GM12878 (cell line): ENCODE results near the gene KHK. TPM values are rescaled to one million over a fixed set of nuclear protein-coding genes. Genes with fewer than 3 reads are reported as not detected.

Experiments
- ATAC-seq: fragments of 200-7000 bp; cut with Tn5 transposase; 3 replicates; pipeline ENCODE4 v1.9.1; 2020; ENCODE audit warnings: mild to moderate bottlenecking, moderate library complexity
- BruUV-seq: library from RNA; stranded (reverse); fragments of 400-500 nt; replicated peaks from 2 replicates; lab custom pipeline; 2021; lab: Mats Ljungman, UMichigan
- CTCF ChIA-PET: fragments of 300-600 bp; sonication (Branson Sonifier 250); formaldehyde crosslinking; extraction: SDS; loops from one replicate; lab custom pipeline; 2021; ENCODE audit warnings: inconsistent platforms; lab: Yijun Ruan, JAX
- POLR2A ChIA-PET: fragments of 350-600 bp; formaldehyde crosslinking; extraction: SDS; loops from one replicate; lab custom pipeline; 2021; ENCODE audit warnings: inconsistent platforms; lab: Charles Lee
- RAD21 ChIA-PET: fragments of 300-600 bp; sonication (Branson Sonifier 250); formaldehyde crosslinking; loops from one replicate; lab custom pipeline; 2023; ENCODE audit warnings: antibody characterized with exemption; ENCODE audit not compliant: unreplicated experiment; lab: Charles Lee
- SMC1A ChIA-PET: fragments of 300-600 bp; sonication (Branson Sonifier 250); formaldehyde crosslinking; loops from one replicate; lab custom pipeline; 2023; ENCODE audit not compliant: unreplicated experiment, uncharacterized antibody; lab: Charles Lee
- DNase-seq: peaks from one replicate; pipeline ENCODE4 v3.0.0-alpha.2; 2011; ENCODE audit warnings: low read depth, low spot score
- FAIRE-seq: peaks from 3 replicates; lab custom pipeline; 2011; peaks lifted over from hg19 to GRCh38; lab: Jason Lieb, UNC
- H2AFZ ChIP-seq: 2 replicates; pipeline ENCODE4 v1.6.0; 2011; ENCODE audit warnings: low read depth, low read length, control low read depth; ENCODE audit not compliant: control insufficient read depth
- H3K27ac ChIP-seq: 2 replicates; pipeline ENCODE4 v1.5.1; 2011; ENCODE audit warnings: control low read depth; ENCODE audit not compliant: control insufficient read depth, insufficient read depth
- H3K27me3 ChIP-seq, 2 experiments: replicated peaks in 1 of 2; 2 replicates each; pipeline versions ENCODE4 v1.6.0 to v1.6.1; 2011; ENCODE audit warnings: low read length in 1 of 2; ENCODE audit not compliant: control insufficient read depth in 2 of 2, insufficient read depth in 2 of 2
- H3K36me3 ChIP-seq, 2 experiments: 2 replicates each; pipeline ENCODE4 v1.5.1; 2011; ENCODE audit warnings: low read length in 1 of 2; ENCODE audit not compliant: control insufficient read depth in 2 of 2, insufficient read depth in 2 of 2
- H3K4me1 ChIP-seq: 2 replicates; pipeline ENCODE4 v1.6.1; 2011; ENCODE audit warnings: mild to moderate bottlenecking, low read length, moderate library complexity, mixed read lengths; ENCODE audit not compliant: control insufficient read depth, insufficient read depth
- H3K4me2 ChIP-seq: 2 replicates; pipeline ENCODE4 v1.6.0; 2011; ENCODE audit warnings: control low read depth; ENCODE audit not compliant: control insufficient read depth, insufficient read depth
- H3K4me3 ChIP-seq: fragments of 200-600 bp; sonication (generic); 2 replicates; pipeline ENCODE4 v1.5.1; 2016
- H3K79me2 ChIP-seq: 2 replicates; pipeline ENCODE4 v1.6.0; 2011; ENCODE audit warnings: low read length; ENCODE audit not compliant: control insufficient read depth, insufficient read depth
- H3K9ac ChIP-seq: 2 replicates; pipeline ENCODE4 v1.8.0; 2011; ENCODE audit warnings: low read length, control low read depth, mixed read lengths; ENCODE audit not compliant: control insufficient read depth, insufficient read depth
- H3K9me3 ChIP-seq: replicated peaks from 3 replicates; pipeline ENCODE4 v1.5.1; 2011; ENCODE audit warnings: mild to moderate bottlenecking, low read length; ENCODE audit not compliant: control insufficient read depth, insufficient read depth
- H4K20me1 ChIP-seq: 2 replicates; pipeline ENCODE4 v1.6.0; 2011; ENCODE audit not compliant: control insufficient read depth, insufficient read depth
- CBX3 ChIP-seq: fragments of 200-600 bp; sonication (generic); IDR thresholded peaks from 2 replicates; pipeline ENCODE4 v1.6.1; 2016; ENCODE audit warnings: low read depth, borderline replicate concordance
- DPF2 ChIP-seq: fragments of 450-650 bp; IDR thresholded peaks from 2 replicates; pipeline ENCODE4 v1.6.1; 2017; ENCODE audit warnings: mild to moderate bottlenecking
- KDM1A ChIP-seq: fragments of 200-600 bp; sonication (generic); IDR thresholded peaks from 2 replicates; pipeline ENCODE4 v1.6.1; 2016; ENCODE audit warnings: borderline replicate concordance
- WGBS: methylation state at CpG from one replicate; pipeline ENCODE4 v1.1.6; 2016; ENCODE audit warnings: low lambda C conversion rate; ENCODE audit not compliant: insufficient replicate concordance, insufficient coverage; ENCODE audit errors: missing lambda C conversion rate; 5-methylcytosine and 5-hydroxymethylcytosine counted together
- in situ Hi-C: fragments of 300-500 bp; cut with MboI; formaldehyde crosslinking; loops from 9 replicates; pipeline ENCODE4 v1.14.3; 2018; ENCODE audit warnings: mixed read lengths
- intact Hi-C: fragments of 100-400 bp; cut with micrococcal nuclease; formaldehyde crosslinking; loops from one replicate; pipeline ENCODE4 v1.14.2; 2022; ENCODE audit not compliant: unreplicated experiment
- polyA plus RNA-seq, 11 experiments: library from polyadenylated mRNA; depleted of rRNA in 4 of 11; unstranded in 6 of 11; stranded (reverse) in 5 of 11; fragments of >200 nt; fragmentation: Nextera tagmentation in 4 of 11; fragmentation: Illumina TruSeq in 1 of 11; extraction: Ambion mirVana in 4 of 11; extraction: Trizol in 1 of 11; gene quantifications; 1 replicate in 1 of 11; 2 replicates in 10 of 11; pipeline versions ENCODE4 v1.2.1 to v1.2.3, GENCODE V29; 2011 to 2016; ENCODE audit warnings: inconsistent platforms in 2 of 11, missing spikeins in 2 of 11, low read depth in 1 of 11
- total RNA-seq, 4 experiments: library from RNA; depleted of rRNA in 3 of 4; stranded (reverse); fragments of >200 nt in 3 of 4; fragmentation: Illumina TruSeq in 1 of 4; extraction: Trizol in 1 of 4; gene quantifications; 2 replicates each; pipeline versions ENCODE4 v1.2.1 to v1.2.3, GENCODE V29; 2013 to 2021

The KHK gene
- total and polyA plus RNA-seq, 10 of the 15 experiments (the other 5 are each of a cell fraction or from before 2014, with no cell fraction given), result 0.31 to 11.8 (median 3.9) TPM

GRCh38 chr2:27092696-27093429 is 6.3 kb downstream of the KHK start:
- TF ChIP-seq CBX3 (no peak), DPF2 (no peak), KDM1A (no peak)
- TF ChIP-seq, all 136 proteins: peak for 0
- ChIA-PET CTCF (interaction anchor here (0.6 to 1.9 kb wide), 3 partner anchors 9 to 131 kb away, joined by 3 to 19 read pairs (median 4); no protein-coding TSS in a partner anchor), RAD21 (interaction anchor here (1.0 to 3.3 kb wide), 2 partner anchors 41 to 131 kb away, joined by 3 to 9 read pairs; partner anchors contain the start of gene AGBL5), POLR2A (no interaction called here), SMC1A (interaction anchor here (0.6 to 1.7 kb wide), 2 partner anchors 48 to 132 kb away, joined by 3 to 7 read pairs; no protein-coding TSS in a partner anchor)
- WGBS, result 73% methylated on average over 10 of the region's 10 CpGs
- Histone ChIP-seq H3K4me3 (no peak overlapping the region), H3K4me1 (no peaks in the 10 kb centered on the region; the same call in 1 of the 2 replicates), H2AFZ (no peak overlapping the region), H3K9ac (no peak overlapping the region), H4K20me1 (no peaks in the 10 kb centered on the region), H3K27ac (no peak overlapping the region), H3K79me2 (no peaks in the 10 kb centered on the region), H3K9me3 (no peaks in the 10 kb centered on the region), H3K27me3 (no peaks in the 10 kb centered on the region), H3K4me2 (no peak overlapping the region), H3K36me3 (no peaks in the 10 kb centered on the region)
- DNase-seq, result no peak
- FAIRE-seq, result no peak
- in situ Hi-C loops, result no loop called here
- no peak for ATAC-seq
- BruUV-seq, result no TSS peak
- intact Hi-C loops, result no loop called here
